K562 treated with DMSO at 1 percent for 4 hours (cell line): ENCODE measurements around the gene JADE3. TPM values are rescaled to one million over a fixed set of nuclear protein-coding genes. Genes with fewer than 3 reads are reported as not detected.

Experiments used
- total RNA-seq: library from RNA; unstranded; fragments of 300-600 nt; gene quantifications from 2 replicates; pipeline ENCODE4 v1.2.3, GENCODE V29; 2022; ENCODE audit not compliant: insufficient read depth

Gene JADE3
- total RNA-seq = 4.4 and 5.4 TPM in 2 replicates

DNA sequence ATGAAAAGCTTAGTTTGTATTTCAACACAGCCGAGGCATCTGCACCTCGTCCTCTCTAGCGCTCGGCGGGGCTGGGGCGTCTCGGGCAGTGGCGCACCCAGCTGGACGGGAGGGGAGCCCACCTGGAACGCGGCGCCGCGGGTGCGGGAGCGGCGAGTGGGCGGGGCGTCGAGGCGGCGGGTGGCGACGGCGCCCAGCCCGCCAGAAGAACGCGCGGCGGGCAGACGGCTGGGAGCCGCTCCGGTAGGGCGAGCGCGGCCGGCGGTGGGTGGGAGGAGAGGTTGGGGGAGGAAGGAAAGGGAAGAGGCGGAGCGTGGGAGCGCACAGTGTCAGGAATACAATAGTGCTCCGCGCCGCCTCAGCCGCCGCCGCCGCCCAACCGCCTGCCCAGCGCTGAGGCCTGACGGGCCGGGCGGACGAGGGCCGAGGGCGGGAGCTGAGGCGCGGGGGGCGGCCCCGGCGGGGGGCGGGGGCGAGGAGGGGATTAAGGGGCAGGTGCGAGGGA, at the start of gene JADE3:
Gene JADE3, plus strand, starts transcription at position 324 of the 505 bp plus-strand sequence. CDS start 72,474 bp downstream, outside the sequence.

DNA sequence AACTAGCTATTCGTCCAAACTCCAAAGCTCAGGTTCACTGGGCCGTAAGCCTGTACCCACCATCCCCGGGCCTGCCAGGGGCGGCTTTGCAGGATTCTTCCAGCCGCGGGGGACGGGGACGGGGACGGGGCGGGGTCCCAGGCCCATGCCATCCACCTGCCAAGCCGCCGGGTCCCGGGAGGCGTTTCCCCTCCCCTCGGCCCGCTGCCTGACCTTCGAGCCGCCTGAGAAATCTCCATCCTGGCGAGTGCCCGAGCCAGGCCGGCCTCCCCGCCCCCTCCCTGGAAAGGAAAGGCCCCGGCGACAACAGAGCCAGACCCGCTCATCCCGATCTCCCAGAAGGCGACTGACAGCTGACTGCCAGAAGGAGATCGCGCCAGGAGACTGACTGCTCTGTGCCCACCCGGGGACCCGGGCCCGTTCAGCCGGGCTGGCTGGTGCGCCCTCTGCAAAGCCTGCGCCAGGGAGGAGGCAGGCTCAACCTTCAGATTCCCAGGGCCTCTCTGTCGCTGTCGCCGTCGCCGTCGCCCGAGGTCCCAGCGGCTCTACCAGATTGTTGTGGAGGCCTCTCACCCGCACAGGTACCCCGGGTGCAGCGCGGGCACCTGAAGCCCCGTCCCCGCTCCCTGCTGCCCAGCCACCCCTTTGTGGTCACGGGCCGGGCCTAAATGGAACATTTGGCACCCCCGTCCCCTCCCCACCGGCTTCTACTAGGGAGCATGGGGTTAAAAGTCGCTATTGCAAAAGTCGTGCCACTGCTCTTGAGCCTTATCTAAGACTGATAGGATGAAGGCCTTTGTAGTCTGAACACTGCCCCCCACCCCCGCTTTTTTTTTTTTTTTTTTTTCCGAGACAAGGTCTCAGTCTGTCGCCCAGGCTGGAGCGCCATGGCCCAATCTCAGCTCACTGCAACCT, 166.2 kb downstream of the JADE3 start, which contains the start of gene RGN:
Gene RGN, plus strand, starts transcription at position 315 of the 915 bp plus-strand sequence. CDS start 2,702 bp downstream, outside the sequence.

Other genes starting within 250 kb of the JADE3 start
- gene SLC9A7, start 153.3 kb upstream of the JADE3 start, total RNA-seq = not detected in 2 replicates
- gene RP2, start 75.4 kb upstream of the JADE3 start, total RNA-seq = 4.6 and 5.6 TPM in 2 replicates
- not detected in 2 replicates for gene RGN, start 166.0 kb downstream of the JADE3 start, total RNA-seq
- gene NDUFB11, start 232.3 kb downstream of the JADE3 start, total RNA-seq = 160 and 168 TPM in 2 replicates
- gene RBM10, start 232.8 kb downstream of the JADE3 start, total RNA-seq = 53.9 and 60.0 TPM in 2 replicates